Bone marrow (tissue), 2 donors: ENCODE measurements around the gene ST6GALNAC3.

Experiments
- DNase-seq, 2 donors: peaks; one replicate each; lab custom pipeline; 2025; lab: John Stamatoyannopoulos, UW

The ST6GALNAC3 gene

GRCh38 chr1:76583875-76584477 lies 509.4 kb downstream of the ST6GALNAC3 start:
- DNase-seq = no peak

DNA sequence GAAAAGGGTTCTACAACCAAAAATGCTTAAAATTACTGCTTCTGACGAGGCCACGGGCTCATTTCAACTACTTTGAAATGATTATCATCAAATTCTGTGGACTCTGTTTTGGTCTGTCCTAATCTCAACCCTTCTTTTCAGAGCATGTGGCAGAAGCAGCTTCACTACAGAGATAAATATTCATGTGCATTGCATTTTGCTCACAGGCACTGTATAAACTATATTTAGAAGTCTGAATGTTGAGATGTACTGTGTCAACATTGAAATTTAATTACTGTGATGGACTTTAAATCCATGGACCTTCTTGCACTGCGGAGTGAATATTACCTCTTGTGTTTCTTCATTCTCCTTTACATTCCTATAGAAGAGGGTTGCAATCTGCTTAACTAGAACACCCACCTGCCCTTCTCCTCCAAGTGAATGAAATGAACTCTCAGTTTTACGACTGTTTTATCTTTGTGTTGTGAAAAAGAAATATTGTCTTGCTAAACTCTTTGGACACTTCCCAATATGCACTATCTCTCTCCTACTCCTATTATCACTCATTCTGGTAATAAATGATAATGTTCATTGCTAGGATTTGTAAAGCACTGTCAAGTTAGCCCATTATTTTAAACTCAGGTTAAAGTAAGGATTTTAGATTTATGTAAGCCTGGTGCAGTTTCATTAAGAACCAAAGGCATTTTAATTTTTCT lies 511.6 kb downstream of the ST6GALNAC3 start:
- no peak for DNase-seq

DNA sequence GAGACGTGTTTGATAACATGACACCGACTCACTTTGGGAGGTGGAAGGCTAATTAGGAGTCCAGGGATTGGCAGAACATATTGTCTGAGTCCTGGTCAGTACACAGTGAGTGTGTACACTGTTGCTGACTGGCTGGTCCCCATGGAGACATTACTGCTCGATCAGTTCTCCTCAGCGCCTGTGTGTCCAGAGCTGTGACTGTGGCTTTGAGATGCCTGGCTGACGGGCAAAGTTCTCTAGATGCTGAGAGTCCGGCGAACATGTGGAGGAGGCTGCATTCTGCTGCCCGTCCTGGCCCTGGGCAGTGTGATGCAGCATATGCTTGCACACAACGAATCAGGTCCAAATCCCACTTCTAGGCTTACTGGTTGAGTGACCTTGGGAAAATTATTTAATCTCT lies 512.7 kb downstream of the ST6GALNAC3 start:
- no peak for DNase-seq

- no peak for DNase-seq
Measured at GRCh38 chr1:76591461-76591860, 516.9 kb downstream of the ST6GALNAC3 start.

- no peak for DNase-seq
Measured at GRCh38 chr1:76591963-76592362, 517.4 kb downstream of the ST6GALNAC3 start.

DNA sequence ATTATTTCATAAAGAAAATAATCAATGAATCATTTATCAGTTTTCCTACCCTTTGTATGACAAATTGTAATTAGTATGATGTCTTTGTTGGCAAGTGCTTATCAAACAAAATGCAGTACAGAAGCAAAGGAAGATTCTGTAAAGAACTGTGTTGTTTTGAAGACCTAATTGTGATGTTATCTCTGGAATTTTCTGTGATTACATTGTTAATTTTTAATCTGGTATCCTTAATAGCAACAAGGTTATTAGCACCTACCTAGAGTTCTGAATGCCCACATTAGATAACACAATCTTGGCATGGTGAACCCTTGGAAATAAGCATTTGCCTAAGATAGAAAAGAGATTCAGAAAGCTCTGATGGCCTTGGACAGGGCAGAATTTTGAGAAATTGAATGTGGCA lies 518.6 kb downstream of the ST6GALNAC3 start:
- DNase-seq = no peak

DNA sequence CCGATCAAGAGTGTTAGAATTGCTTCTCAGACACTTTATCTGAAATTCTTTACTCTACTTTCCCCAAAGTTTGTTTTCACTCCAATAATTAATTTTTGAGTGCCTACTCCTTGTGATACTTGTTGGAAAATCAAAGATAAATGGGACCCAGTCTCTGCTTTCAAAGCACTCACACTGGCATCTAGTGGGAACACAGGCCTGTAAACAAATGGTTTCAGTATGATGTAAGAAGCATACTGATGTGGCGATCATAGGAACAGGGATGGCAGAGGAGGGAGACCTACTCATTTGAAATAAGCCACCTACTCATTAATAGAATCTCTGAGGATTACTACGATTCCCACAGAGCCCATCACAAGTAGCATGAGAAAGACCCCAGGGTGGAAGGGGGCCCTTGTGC lies 519.1 kb downstream of the ST6GALNAC3 start:
- DNase-seq = no peak

- DNase-seq = no peak
Measured at GRCh38 chr1:76595024-76595423, 520.5 kb downstream of the ST6GALNAC3 start.

DNA sequence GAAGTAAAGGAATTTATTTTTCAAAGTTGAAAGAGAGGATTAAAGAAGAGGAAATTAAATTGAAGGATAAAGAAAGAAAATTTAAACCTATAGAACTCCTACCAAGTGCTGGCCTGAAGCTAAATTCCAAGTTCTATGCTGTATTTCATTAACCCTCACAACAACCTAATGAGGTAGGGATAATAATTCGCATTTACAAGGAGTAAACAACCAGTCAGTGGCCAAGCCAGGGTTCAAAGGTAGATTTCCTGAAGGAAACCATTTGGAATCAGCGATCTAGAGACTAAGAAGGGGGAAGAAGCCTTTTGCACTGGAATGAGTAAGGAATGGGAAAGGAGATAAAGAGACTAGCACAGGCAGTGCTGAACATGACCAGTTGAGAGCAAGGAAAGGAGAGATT lies 526.9 kb downstream of the ST6GALNAC3 start:
- DNase-seq = no peak

DNA sequence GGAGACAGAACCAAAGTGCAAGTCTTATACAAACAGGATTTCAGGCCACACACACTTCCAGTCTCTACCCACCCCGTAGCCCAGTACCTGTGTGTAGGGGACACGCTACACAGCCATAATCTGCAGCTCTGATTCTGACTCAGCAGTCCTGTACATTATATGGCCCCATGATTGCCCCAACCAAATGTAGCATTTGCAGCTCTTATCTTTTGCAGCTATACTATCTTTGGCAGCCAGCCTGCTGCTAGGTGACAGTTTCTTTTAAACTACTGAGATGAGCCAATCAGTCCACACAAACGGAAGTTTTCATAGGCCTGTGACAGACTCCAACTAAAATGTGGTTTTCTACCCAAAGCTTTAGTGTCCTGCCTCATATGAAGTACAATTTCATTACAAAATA lies 533.2 kb downstream of the ST6GALNAC3 start:
- no peak for DNase-seq

GRCh38 chr1:76611770-76612445 lies 537.4 kb downstream of the ST6GALNAC3 start:
- DNase-seq = no peak

- DNase-seq = no peak
Measured at GRCh38 chr1:76613886-76614285, 539.3 kb downstream of the ST6GALNAC3 start.

DNA sequence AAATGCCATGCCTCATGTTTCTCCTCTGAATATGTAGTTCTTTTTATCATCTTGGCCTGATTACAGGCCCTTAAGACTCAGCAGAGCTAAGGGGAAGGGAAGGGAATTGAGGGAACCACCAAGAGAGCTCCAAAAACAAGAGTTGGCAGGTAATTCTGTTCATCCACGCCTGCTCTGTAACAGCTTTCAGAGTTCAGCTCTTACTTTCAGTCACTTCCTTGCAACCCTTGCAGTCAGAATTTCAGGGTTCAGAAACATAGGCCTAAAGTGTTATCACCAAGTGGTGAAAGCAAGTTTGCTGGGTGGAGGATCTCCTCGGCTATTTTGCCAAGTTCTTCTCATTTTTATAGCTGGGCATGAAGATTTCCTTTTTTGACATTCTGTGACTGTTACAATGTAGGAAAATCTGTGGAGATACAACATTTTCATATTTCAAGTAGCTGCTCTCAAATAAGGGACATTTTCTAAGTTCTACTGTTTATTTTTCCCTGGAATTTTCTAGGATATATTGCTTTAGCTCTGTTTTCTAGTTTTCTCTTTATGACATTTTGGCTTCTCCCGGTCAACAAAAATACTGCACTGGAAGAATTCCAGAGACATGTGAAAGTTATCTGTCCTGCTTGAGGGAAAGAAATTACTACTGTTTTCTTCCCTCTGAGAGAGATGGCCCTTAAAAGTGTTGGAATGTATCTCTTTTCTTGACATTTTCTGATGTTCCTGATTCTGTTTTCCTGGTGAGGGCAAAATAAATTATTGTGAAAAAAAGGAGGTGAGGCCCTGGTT lies 540.9 kb downstream of the ST6GALNAC3 start:
- no peak for DNase-seq

DNA sequence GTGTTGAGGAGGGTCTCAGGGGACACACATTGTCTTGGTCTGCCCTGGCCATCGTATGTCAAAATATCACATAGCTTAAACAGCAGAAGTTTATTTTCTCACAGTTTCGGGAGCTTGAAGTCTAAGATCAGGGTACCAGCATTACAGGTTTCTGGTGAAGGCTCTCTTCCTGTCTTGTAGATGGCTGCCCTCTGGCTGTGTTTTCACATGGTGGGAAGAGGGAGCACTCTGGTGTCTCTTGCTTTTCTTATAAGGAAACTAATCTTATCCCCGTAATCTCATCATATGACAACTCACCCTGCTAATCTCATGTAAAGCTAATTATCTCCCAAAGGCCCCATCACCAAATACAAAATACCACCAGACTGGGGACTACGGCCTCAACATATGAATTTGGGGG lies 545.8 kb downstream of the ST6GALNAC3 start:
- no peak for DNase-seq

GRCh38 chr1:76622774-76623528 lies 548.4 kb downstream of the ST6GALNAC3 start:
- DNase-seq = no peak

DNA sequence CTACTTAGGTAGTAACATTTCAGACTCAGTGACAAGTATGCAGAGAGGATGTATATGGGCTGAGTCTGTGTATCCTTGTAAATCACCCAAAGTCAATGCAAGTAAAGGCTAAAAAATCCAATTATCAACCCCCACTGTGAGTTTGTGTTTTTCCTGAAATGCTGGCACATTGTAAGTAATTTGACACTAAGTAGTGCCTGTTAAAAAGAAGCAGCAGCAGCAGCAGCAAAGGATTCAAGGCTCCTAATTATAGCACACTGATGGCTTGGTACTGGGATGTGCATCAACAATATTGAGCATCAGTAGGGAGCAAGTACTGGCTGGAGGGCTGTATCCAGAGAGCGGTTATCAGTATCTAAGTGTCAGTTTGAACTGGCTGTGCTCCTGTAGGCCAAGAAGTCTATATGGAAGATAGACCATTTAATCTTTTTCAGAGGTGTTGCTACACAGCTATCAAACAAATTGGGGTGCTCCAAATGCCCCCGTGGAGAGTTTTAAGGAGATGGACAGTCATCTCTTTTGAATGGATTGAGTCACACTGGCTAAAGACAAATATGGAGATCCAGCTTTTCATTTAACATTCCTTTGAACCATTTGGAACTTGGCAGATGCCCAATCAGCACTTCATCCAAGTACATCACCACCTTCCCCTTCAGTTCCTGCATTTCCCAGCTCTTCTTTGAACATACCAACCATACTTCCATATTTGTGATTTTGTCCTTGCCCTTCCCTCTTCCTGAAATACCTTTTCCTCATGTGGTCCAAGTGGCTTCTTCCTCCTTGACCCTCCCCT lies 551.5 kb downstream of the ST6GALNAC3 start:
- no peak for DNase-seq

GRCh38 chr1:76627498-76627897 lies 553.0 kb downstream of the ST6GALNAC3 start:
- DNase-seq = no peak

- DNase-seq = no peak
Measured at GRCh38 chr1:76627901-76628300, 553.4 kb downstream of the ST6GALNAC3 start.

- no peak for DNase-seq
Measured at GRCh38 chr1:76632136-76632535, 557.6 kb downstream of the ST6GALNAC3 start.

DNA sequence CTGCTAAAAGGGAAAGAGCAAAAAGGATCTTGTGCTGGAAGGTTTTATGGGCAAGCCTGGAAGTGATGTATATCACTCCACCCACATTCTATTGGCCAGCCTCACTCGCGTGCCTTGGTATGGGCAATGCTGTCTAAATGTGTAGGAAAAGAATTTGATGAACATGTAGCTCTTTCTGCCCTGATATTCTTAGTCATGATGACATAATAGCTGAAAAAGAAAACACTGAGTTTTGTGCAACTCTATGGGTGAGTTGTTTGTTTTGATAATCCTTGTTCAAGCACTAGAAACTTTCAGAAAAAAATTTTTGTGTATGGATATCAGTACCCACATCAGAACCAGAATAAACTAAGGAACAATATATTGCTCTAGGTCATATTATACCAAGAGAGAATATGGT lies 561.2 kb downstream of the ST6GALNAC3 start:
- DNase-seq = no peak

DNA sequence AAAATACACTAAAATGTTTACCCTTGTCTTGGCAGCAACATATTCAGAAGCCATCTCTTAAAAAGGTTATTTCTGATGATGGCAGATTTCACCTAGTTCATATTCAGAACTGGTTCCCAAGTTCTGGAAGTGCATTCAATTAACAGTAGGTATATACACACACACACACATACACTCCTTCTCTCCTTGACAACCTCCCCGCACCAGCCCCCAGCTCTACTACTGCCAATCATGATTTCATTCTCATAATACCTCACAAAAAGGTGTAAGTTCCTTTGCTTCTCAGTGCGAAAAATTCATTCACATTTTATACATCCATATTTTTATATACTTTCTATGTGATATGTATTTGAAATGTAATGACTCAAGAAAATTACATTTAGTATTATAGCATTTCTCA lies 564.6 kb downstream of the ST6GALNAC3 start:
- no peak for DNase-seq
